Fibroblast of lung (primary cell): ENCODE data around the gene MB21D2. TPM values are rescaled to one million over a fixed set of nuclear protein-coding genes. Genes with fewer than 3 reads are reported as not detected.

Source experiments
- DNase-seq, 2 donors: peaks; one replicate each; pipeline versions ENCODE4 v3.0.0 to v3.0.0-alpha.2; 2010; ENCODE audit warnings: low read depth in 2 of 2
- H2AFZ ChIP-seq: 2 replicates; pipeline ENCODE4 v1.5.1; 2012; ENCODE audit warnings: low read length, control low read depth, inconsistent platforms
- H3K27ac ChIP-seq: 2 replicates; pipeline ENCODE4 v1.5.1; 2011; ENCODE audit warnings: low read length, control low read depth; ENCODE audit not compliant: insufficient read depth
- H3K27me3 ChIP-seq: 2 replicates; pipeline ENCODE4 v1.5.1; 2011; ENCODE audit warnings: mild to moderate bottlenecking, low read length; ENCODE audit not compliant: control insufficient read depth, insufficient read depth
- H3K36me3 ChIP-seq: 2 replicates; pipeline ENCODE4 v1.5.1; 2011; ENCODE audit warnings: low read length; ENCODE audit not compliant: control insufficient read depth, insufficient read depth
- H3K4me1 ChIP-seq: 2 replicates; pipeline ENCODE4 v1.5.1; 2011; ENCODE audit warnings: low read length; ENCODE audit not compliant: control insufficient read depth, insufficient read depth; ENCODE audit errors: extremely low read depth
- H3K4me2 ChIP-seq: 2 replicates; pipeline ENCODE4 v1.5.1; 2011; ENCODE audit warnings: low read length, control low read depth; ENCODE audit not compliant: insufficient read depth; ENCODE audit errors: extremely low read depth
- H3K4me3 ChIP-seq, 4 experiments: fragments of 200-600 bp in 1 of 4; sonication (generic) in 1 of 4; replicated peaks in 1 of 4; 2 replicates each; pipeline ENCODE4 v1.5.1; 2011 to 2016; ENCODE audit warnings: low read length in 4 of 4, low read depth in 3 of 4, mild to moderate bottlenecking in 3 of 4, control low read depth in 2 of 4, inconsistent platforms in 1 of 4, mixed read lengths in 1 of 4; ENCODE audit not compliant: insufficient read depth in 1 of 4; ENCODE audit errors: control extremely low read depth in 1 of 4
- H3K79me2 ChIP-seq: 2 replicates; pipeline ENCODE4 v1.5.1; 2012; ENCODE audit warnings: mild to moderate bottlenecking, low read length, inconsistent platforms; ENCODE audit not compliant: control insufficient read depth, insufficient read depth
- H3K9ac ChIP-seq: 2 replicates; pipeline ENCODE4 v1.5.1; 2011; ENCODE audit warnings: mild to moderate bottlenecking, low read length, control low read depth; ENCODE audit not compliant: insufficient read depth
- H3K9me3 ChIP-seq: 2 replicates; pipeline ENCODE4 v1.5.1; 2012; ENCODE audit warnings: low read depth, low read length; ENCODE audit not compliant: control insufficient read depth, insufficient read depth
- H4K20me1 ChIP-seq: 2 replicates; pipeline ENCODE4 v1.5.1; 2011; ENCODE audit warnings: low read length; ENCODE audit not compliant: control insufficient read depth, insufficient read depth; ENCODE audit errors: extremely low read depth
- CTCF ChIP-seq, 2 donors: IDR thresholded peaks in 1 of 2; conservative IDR thresholded peaks in 1 of 2; 1 replicate in 1 of 2; 2 replicates in 1 of 2; pipeline ENCODE4 v1.5.1; 2011 to 2012; ENCODE audit warnings: low read length in 2 of 2, control low read depth in 1 of 2, inconsistent platforms in 1 of 2, low read depth in 1 of 2, mild to moderate bottlenecking in 1 of 2
- EZH2 ChIP-seq: IDR thresholded peaks from 2 replicates; pipeline ENCODE4 v1.5.1; 2012; ENCODE audit warnings: low read length, control low read depth, mild to moderate bottlenecking; ENCODE audit errors: missing control alignments
- polyA plus RNA-seq, 2 donors: library from polyadenylated mRNA; depleted of rRNA in 1 of 2; stranded (reverse) in 1 of 2; unstranded in 1 of 2; fragments of >200 nt; gene quantifications; 2 replicates each; pipeline ENCODE4 v1.2.1, GENCODE V29; 2011 to 2012; ENCODE audit warnings: missing spikeins in 1 of 2
- total RNA-seq: library from RNA; depleted of rRNA; stranded (reverse); fragments of >200 nt; gene quantifications from 2 replicates; pipeline ENCODE4 v1.2.1, GENCODE V29; 2014

The MB21D2 gene
- total and polyA plus RNA-seq, 2 donors (not counting 1 experiment from before 2014, with no cell fraction given): 3.5 to 11.4 TPM

- H3K27me3 ChIP-seq: no peaks in the 10 kb centered on the region
- H4K20me1 ChIP-seq: no peaks in the 10 kb centered on the region
- H3K36me3 ChIP-seq: no peaks in the 10 kb centered on the region
- no peak for DNase-seq
- TF ChIP-seq EZH2 (no peak), CTCF (conservative IDR thresholded peaks at IDR 0.05 in 1 of 2, IDR thresholded peaks at IDR 0.05 in 1 of 2; ENCODE audit: low read depth in 1 of 2, low read length in 2 of 2) (no peak)
- H3K27ac ChIP-seq: no peak overlapping the region
- no peak overlapping the region for H3K4me2 ChIP-seq
- no peak overlapping the region for H3K9ac ChIP-seq
- no peaks in the 10 kb centered on the region for H3K9me3 ChIP-seq
- H3K4me3 ChIP-seq: no peak overlapping the region
- H3K4me1 ChIP-seq: peaks cover 29% of the 10 kb centered on the region
- no peak overlapping the region for H2AFZ ChIP-seq
- H3K79me2 ChIP-seq: peaks cover 13% of the 10 kb centered on the region
Measured at GRCh38 chr3:192820161-192820560, 97.5 kb downstream of the MB21D2 start.

GRCh38 chr3:192819001-192819569 lies 98.6 kb downstream of the MB21D2 start:
- H3K4me1 ChIP-seq: peaks cover 29% of the 10 kb centered on the region
- H3K9me3 ChIP-seq: no peaks in the 10 kb centered on the region
- H3K4me3 ChIP-seq: no peak overlapping the region
- no peak overlapping the region for H3K9ac ChIP-seq
- H3K27me3 ChIP-seq: no peaks in the 10 kb centered on the region
- peak; percentile 75 to 87 for DNase-seq
- H3K4me2 ChIP-seq: peak overlapping the region; percentile 54
- H3K79me2 ChIP-seq: peaks cover 13% of the 10 kb centered on the region
- H2AFZ ChIP-seq: no peak overlapping the region
- H4K20me1 ChIP-seq: no peaks in the 10 kb centered on the region
- H3K27ac ChIP-seq: peak overlapping the region; percentile 11
- TF ChIP-seq CTCF (conservative IDR thresholded peaks at IDR 0.05 in 1 of 2, IDR thresholded peaks at IDR 0.05 in 1 of 2; ENCODE audit: low read depth in 1 of 2, low read length in 2 of 2) (no peak), EZH2 (no peak)
- H3K36me3 ChIP-seq: no peaks in the 10 kb centered on the region

GRCh38 chr3:192818126-192818525 lies 99.5 kb downstream of the MB21D2 start:
- H3K9me3 ChIP-seq: no peaks in the 10 kb centered on the region
- no peak overlapping the region for H3K4me2 ChIP-seq
- no peak overlapping the region for H3K27ac ChIP-seq
- H2AFZ ChIP-seq: no peak overlapping the region
- H3K4me1 ChIP-seq: peaks cover 29% of the 10 kb centered on the region
- H3K27me3 ChIP-seq: no peaks in the 10 kb centered on the region
- H3K9ac ChIP-seq: no peak overlapping the region
- no peaks in the 10 kb centered on the region for H3K36me3 ChIP-seq
- no peak overlapping the region for H3K4me3 ChIP-seq
- DNase-seq: peak in 1 of 2 donors; percentile 40
- no peaks in the 10 kb centered on the region for H4K20me1 ChIP-seq
- H3K79me2 ChIP-seq: peaks cover 13% of the 10 kb centered on the region
- TF ChIP-seq EZH2: no peak
